ENCODE data around the gene SARM1. TPM values are rescaled to one million over a fixed set of nuclear protein-coding genes. Genes with fewer than 3 reads are reported as not detected.

Gene SARM1
- total and polyA plus RNA-seq, 3 experiments from 2014 or later = 8.5 to 37.0 (median 35.3) TPM

DNA sequence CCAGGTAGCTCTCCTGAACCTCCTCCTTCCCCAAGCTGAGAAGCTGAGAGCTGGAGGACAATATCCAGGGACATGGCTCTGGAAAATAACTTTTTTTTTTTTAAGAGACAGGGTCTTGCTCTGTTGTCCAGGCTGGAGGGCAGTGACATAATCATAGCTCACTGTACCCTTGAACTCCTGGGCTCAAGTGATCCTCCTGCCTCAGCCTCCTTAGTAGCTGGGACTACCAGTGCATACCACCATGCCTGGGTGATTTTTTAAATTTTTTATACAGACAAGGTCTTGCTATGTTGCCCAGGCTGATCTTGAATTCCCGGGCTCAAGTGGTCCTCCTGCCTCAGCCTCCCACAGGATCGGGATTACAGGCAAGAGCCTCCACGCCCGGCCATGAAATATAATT is 28.3 kb downstream of the SARM1 start:
- peaks cover 0 to 9% (median 7%) of the 10 kb centered on the region in 3 donors for H3K4me1 Mint-ChIP-seq
- no peak overlapping the region for H3K27ac ChIP-seq (ENCODE audit: low read depth, low read length)
- ChIA-PET CTCF (interaction anchor here (1.7 kb wide), 1 partner anchor 16 kb away, joined by 8 read pairs; no protein-coding TSS in a partner anchor), POLR2A (no interaction called here)
- no peaks in the 10 kb centered on the region for H3K36me3 ChIP-seq (ENCODE audit: insufficient read depth, low read length)
- H3K4me3 Mint-ChIP-seq = no peak overlapping the region
- no peaks in the 10 kb centered on the region for H3K9me3 Mint-ChIP-seq
- no peaks in the 10 kb centered on the region for H3K27me3 Mint-ChIP-seq
- no peak overlapping the region for H3K4me3 ChIP-seq (ENCODE audit: low read length)
- no peak for DNase-seq
- H3K27me3 ChIP-seq (ENCODE audit: insufficient read depth, low read length, poor library complexity, severe bottlenecking) = no peaks in the 10 kb centered on the region
- H3K9me3 ChIP-seq (ENCODE audit: low read length) = no peaks in the 10 kb centered on the region
- no peaks in the 10 kb centered on the region for H3K4me1 ChIP-seq (ENCODE audit: insufficient read depth, low read length)
- H3K36me3 Mint-ChIP-seq = peaks cover 0 to 26% (median 3%) of the 10 kb centered on the region in 3 donors
- peak overlapping the region in 4 of 8 donors; percentile 6 to 58 (median 17) for H3K27ac Mint-ChIP-seq

DNA sequence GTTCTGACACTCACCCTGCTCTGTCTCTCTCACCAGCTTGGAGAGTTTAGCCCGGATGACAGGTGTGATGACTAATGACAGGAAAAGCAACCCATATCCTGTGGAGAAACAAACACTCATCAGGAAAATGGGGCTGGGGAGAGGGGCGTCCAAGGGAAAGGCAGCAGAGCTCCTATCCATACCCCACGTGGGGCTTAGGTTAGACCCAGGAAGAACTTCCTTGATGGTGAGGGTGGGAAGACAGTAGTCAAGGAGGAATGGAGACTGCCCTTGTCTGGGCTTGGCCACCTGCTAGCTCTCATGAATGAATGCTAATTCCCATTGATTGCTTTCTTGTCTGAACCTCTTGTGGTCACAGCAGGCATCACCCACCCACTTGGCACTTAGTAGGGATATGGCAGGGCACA is 30.7 kb downstream of the SARM1 start:
- Histone ChIP-seq H3K9me3 (ENCODE audit: low read length) (no peaks in the 10 kb centered on the region), H3K36me3 (ENCODE audit: insufficient read depth, low read length) (no peaks in the 10 kb centered on the region), H3K4me3 (ENCODE audit: low read length) (no peak overlapping the region), H3K27ac (ENCODE audit: low read depth, low read length) (no peak overlapping the region), H3K4me1 (ENCODE audit: insufficient read depth, low read length) (peaks cover 6% of the 10 kb centered on the region), H3K27me3 (ENCODE audit: insufficient read depth, low read length, poor library complexity, severe bottlenecking) (no peaks in the 10 kb centered on the region)
- peaks cover 6 to 16% (median 14%) of the 10 kb centered on the region in 3 donors for H3K4me1 Mint-ChIP-seq
- H3K4me3 Mint-ChIP-seq = no peak overlapping the region
- peak overlapping the region in 5 of 8 donors; percentile 39 to 79 (median 63) for H3K27ac Mint-ChIP-seq
- peaks cover 0 to 13% (median 2%) of the 10 kb centered on the region in 3 donors for H3K36me3 Mint-ChIP-seq
- peaks cover 1 to 2% of the 10 kb centered on the region in 2 donors for H3K27me3 Mint-ChIP-seq
- no peaks in the 10 kb centered on the region for H3K9me3 Mint-ChIP-seq
- ChIA-PET POLR2A (no interaction called here), CTCF (interaction anchor here (1.0 kb wide), 1 partner anchor 14 kb away, joined by 3 read pairs; no protein-coding TSS in a partner anchor)
- DNase-seq = no peak

DNA sequence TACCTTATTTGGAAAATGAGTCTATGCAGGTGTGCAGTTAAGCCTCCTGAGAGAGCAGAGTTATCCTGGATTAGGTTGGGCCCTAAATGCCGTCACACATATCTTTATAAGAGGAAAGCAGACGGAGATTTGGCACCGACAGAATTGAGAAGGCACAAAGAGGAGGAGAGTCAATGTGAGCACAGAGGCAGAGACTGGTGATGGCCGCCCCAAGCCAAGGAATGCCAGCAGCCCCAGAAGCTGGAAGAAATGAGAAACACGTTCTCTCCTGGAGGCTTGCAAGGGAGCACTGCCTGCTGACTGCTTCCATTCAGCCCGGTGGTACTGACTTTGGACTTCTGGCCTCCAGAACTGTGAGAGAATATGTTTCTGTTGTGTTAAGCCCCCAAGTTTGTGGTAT is 31.4 kb downstream of the SARM1 start:
- Mint-ChIP-seq H3K9me3 (no peaks in the 10 kb centered on the region), H3K4me1 (peaks cover 6 to 16% (median 14%) of the 10 kb centered on the region in 3 donors), H3K4me3 (no peak overlapping the region), H3K36me3 (peaks cover 0 to 9% (median 0%) of the 10 kb centered on the region in 3 donors), H3K27me3 (peaks cover 3 to 4% of the 10 kb centered on the region in 2 donors), H3K27ac (peak overlapping the region in 1 of 8 donors; percentile 39)
- H3K4me3 ChIP-seq (ENCODE audit: low read length) = no peak overlapping the region
- no peak overlapping the region for H3K27ac ChIP-seq (ENCODE audit: low read depth, low read length)
- no peaks in the 10 kb centered on the region for H3K9me3 ChIP-seq (ENCODE audit: low read length)
- ChIA-PET POLR2A (no interaction called here), CTCF (interaction anchor here (1.0 kb wide), 1 partner anchor 13 kb away, joined by 3 read pairs; no protein-coding TSS in a partner anchor)
- peaks cover 6% of the 10 kb centered on the region for H3K4me1 ChIP-seq (ENCODE audit: insufficient read depth, low read length)
- no peak for DNase-seq
- no peaks in the 10 kb centered on the region for H3K36me3 ChIP-seq (ENCODE audit: insufficient read depth, low read length)
- H3K27me3 ChIP-seq (ENCODE audit: insufficient read depth, low read length, poor library complexity, severe bottlenecking) = no peaks in the 10 kb centered on the region

DNA sequence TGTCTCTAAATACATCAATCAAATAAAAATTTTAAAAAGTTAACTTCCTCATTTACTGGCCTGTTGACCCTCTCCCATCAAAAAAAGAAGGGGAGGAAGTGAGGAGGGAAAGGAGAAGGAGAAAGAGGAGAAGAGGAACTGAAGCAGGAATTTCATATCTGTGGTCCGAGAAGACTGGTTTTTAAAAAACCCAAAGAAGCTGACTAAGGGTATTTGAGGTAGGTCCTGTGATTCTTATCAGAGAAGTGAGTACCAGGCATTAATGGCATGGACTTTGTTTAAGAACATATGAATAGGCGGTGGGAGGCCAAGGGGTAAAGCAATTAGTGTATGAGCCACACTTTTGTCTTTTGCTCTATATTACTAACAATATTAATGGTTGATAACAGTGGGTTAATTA is 32.5 kb downstream of the SARM1 start:
- ChIA-PET CTCF (interaction anchor here (6.0 kb wide), 1 partner anchor 13 kb away, joined by 33 read pairs; no protein-coding TSS in a partner anchor), POLR2A (no interaction called here)
- H3K9me3 ChIP-seq (ENCODE audit: low read length) = no peaks in the 10 kb centered on the region
- H3K4me1 ChIP-seq (ENCODE audit: insufficient read depth, low read length) = peaks cover 6% of the 10 kb centered on the region
- DNase-seq = no peak
- no peaks in the 10 kb centered on the region for H3K36me3 Mint-ChIP-seq
- H3K36me3 ChIP-seq (ENCODE audit: insufficient read depth, low read length) = no peaks in the 10 kb centered on the region
- H3K4me3 ChIP-seq (ENCODE audit: low read length) = no peak overlapping the region
- H3K27me3 ChIP-seq (ENCODE audit: insufficient read depth, low read length, poor library complexity, severe bottlenecking) = no peaks in the 10 kb centered on the region
- H3K4me1 Mint-ChIP-seq = peaks cover 6 to 16% (median 14%) of the 10 kb centered on the region in 3 donors
- H3K27me3 Mint-ChIP-seq = peaks cover 10 to 12% of the 10 kb centered on the region in 2 donors
- H3K27ac Mint-ChIP-seq = no peak overlapping the region
- peak overlapping the region in 4 of 7 donors; percentile 61 to 88 (median 70) for H3K4me3 Mint-ChIP-seq
- H3K9me3 Mint-ChIP-seq = no peaks in the 10 kb centered on the region
- no peak overlapping the region for H3K27ac ChIP-seq (ENCODE audit: low read depth, low read length)

DNA sequence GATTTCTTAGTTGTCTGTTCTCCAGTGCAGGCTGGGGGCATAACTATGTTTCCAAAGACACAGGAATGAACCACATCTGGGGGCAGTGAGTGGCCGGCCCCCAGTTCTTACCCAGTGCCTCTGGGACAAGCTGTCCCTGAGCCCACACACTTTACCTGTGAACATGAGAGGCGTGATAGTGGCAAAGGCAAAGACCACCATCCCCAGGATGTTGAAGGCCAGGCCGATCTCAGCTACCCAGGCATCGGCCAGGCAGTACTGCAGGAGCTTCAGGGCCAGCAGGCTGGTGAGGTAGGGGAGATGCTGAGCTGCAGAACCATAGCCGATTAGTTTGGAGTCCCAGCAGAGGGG is 32.9 kb downstream of the SARM1 start:
- Mint-ChIP-seq H3K36me3 (no peaks in the 10 kb centered on the region), H3K4me3 (peak overlapping the region; percentile 20 to 88 (median 61)), H3K27ac (no peak overlapping the region), H3K4me1 (peaks cover 6 to 16% (median 14%) of the 10 kb centered on the region in 3 donors), H3K27me3 (peaks cover 10 to 12% of the 10 kb centered on the region in 2 donors), H3K9me3 (no peaks in the 10 kb centered on the region)
- no peaks in the 10 kb centered on the region for H3K36me3 ChIP-seq (ENCODE audit: insufficient read depth, low read length)
- H3K27me3 ChIP-seq (ENCODE audit: insufficient read depth, low read length, poor library complexity, severe bottlenecking) = no peaks in the 10 kb centered on the region
- H3K27ac ChIP-seq (ENCODE audit: low read depth, low read length) = no peak overlapping the region
- ChIA-PET POLR2A (no interaction called here), CTCF (interaction anchor here (6.0 kb wide), 1 partner anchor 13 kb away, joined by 33 read pairs; no protein-coding TSS in a partner anchor)
- no peak for DNase-seq
- H3K4me1 ChIP-seq (ENCODE audit: insufficient read depth, low read length) = peaks cover 6% of the 10 kb centered on the region
- H3K9me3 ChIP-seq (ENCODE audit: low read length) = no peaks in the 10 kb centered on the region
- no peak overlapping the region for H3K4me3 ChIP-seq (ENCODE audit: low read length)

DNA sequence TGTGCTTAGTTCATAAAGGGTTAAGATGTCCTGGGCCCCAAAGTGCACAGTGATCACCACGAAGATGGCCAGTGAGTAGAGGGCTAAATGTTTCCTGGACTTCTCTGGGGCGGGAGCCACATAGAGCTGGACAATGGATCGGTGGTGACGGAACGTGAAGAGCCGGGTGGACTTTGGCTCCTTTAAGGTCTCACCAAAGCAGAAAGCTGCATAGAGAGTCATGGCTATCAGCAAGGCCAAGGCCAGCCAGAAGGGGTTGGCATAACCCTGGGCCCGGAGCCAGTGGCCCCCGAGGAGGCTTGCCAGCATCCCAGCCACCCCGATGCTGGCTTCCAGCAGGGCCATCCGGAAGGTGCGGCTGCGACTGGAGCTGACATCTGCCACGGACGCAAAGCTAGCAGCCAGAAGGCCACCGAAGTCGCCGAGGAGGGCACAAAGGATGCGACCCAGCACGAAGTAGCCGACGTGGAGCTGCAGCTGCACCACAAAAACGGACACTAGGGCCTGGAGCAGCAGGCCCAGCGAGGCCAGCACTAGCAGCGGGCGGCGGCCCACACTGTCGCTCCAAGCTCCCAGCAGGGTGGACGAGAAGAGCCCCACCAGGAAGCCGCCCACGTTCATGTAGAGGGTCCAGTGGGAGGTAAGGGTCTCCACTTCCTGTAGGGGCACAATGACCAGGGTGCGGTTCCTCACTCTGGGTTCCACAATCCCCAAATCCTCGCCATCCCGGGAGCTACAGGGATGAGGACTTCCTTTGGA is 33.5 kb downstream of the SARM1 start:
- CTCF ChIA-PET = interaction anchor here (6.0 kb wide), 1 partner anchor 12 kb away, joined by 33 read pairs; no protein-coding TSS in a partner anchor
- no peaks in the 10 kb centered on the region for H3K27me3 ChIP-seq (ENCODE audit: insufficient read depth, low read length, poor library complexity, severe bottlenecking)
- peaks cover 6 to 16% (median 14%) of the 10 kb centered on the region in 3 donors for H3K4me1 Mint-ChIP-seq
- H3K4me1 ChIP-seq (ENCODE audit: insufficient read depth, low read length) = peaks cover 6% of the 10 kb centered on the region
- no peaks in the 10 kb centered on the region for H3K36me3 ChIP-seq (ENCODE audit: insufficient read depth, low read length)
- H3K4me3 Mint-ChIP-seq = peak overlapping the region; percentile 75 to 88 (median 80)
- H3K4me3 ChIP-seq (ENCODE audit: low read length) = peak overlapping the region; percentile 56
- no peak overlapping the region for H3K27ac ChIP-seq (ENCODE audit: low read depth, low read length)
- no peaks in the 10 kb centered on the region for H3K36me3 Mint-ChIP-seq
- peaks cover 10 to 12% of the 10 kb centered on the region in 2 donors for H3K27me3 Mint-ChIP-seq
- peak overlapping the region in 2 of 8 donors; percentile 43 to 46 for H3K27ac Mint-ChIP-seq
- no peaks in the 10 kb centered on the region for H3K9me3 ChIP-seq (ENCODE audit: low read length)
- no peaks in the 10 kb centered on the region for H3K9me3 Mint-ChIP-seq
- POLR2A ChIA-PET = no interaction called here
- DNase-seq = no peak

DNA sequence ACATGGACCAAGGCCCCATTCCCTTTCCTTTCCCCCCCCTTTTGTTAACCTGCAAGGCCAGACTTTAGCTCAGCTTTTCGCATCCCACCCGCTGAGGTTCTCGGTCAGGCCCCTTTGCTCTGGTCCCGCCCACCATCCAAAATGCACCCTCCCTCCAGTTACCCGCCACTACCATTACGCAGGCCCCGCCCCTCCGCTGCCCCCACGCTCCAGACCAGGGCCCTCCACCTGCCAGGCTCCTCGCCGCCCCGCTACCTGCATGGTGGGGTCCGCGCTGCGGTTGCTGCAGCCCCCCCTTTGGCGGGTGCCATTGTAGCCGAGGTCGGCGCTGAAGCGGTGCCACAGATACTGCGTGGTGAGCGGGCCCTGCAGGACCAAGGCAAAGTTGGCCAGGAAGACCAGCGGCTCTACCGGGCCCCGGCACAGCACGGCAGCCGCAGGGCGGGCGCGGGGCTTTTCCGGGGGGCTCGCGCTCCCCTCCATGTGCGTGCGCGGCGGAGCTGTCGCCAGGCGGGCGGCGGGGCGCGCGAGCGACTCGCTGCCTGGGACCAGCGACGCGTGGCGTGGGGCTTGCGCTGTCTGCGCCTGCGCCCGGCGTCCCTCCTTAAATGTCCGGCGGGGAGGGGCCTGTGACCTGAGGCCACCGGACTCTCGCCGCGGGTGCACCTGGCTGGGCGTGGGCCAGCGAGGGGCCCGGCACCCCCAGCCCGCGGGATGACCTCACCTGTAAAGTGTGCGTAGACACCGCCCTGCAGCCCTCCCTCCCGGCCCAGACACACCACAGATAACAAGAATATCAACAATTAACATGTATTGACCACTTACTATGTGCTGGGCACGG is 34.4 kb downstream of the SARM1 start, which contains the start of gene SLC46A1:
SLC46A1 (minus strand) TSS at position 581 of the 841 bp plus-strand sequence; CDS start at position 483, 98 bp downstream.
- no peaks in the 10 kb centered on the region for H3K36me3 ChIP-seq (ENCODE audit: insufficient read depth, low read length)
- no peaks in the 10 kb centered on the region for H3K27me3 ChIP-seq (ENCODE audit: insufficient read depth, low read length, poor library complexity, severe bottlenecking)
- no peak within 1 kb of the TSS for H3K27ac ChIP-seq (ENCODE audit: low read depth, low read length)
- H3K4me3 ChIP-seq (ENCODE audit: low read length) = peak within 1 kb of the TSS; percentile 56
- peak within 1 kb of the TSS in 5 of 8 donors; percentile 23 to 82 (median 46) for H3K27ac Mint-ChIP-seq
- H3K9me3 Mint-ChIP-seq = no peaks in the 10 kb centered on the region
- H3K27me3 Mint-ChIP-seq = peaks cover 10 to 12% of the 10 kb centered on the region in 2 donors
- peaks cover 6 to 16% (median 14%) of the 10 kb centered on the region in 3 donors for H3K4me1 Mint-ChIP-seq
- H3K36me3 Mint-ChIP-seq = no peaks in the 10 kb centered on the region
- H3K4me1 ChIP-seq (ENCODE audit: insufficient read depth, low read length) = peaks cover 6% of the 10 kb centered on the region
- H3K4me3 Mint-ChIP-seq = peak within 1 kb of the TSS; percentile 78 to 88 (median 83)
- no peaks in the 10 kb centered on the region for H3K9me3 ChIP-seq (ENCODE audit: low read length)
- CTCF ChIA-PET = interaction anchor here (6.0 kb wide), 1 partner anchor 11 kb away, joined by 33 read pairs; no protein-coding TSS in a partner anchor
- peak in 4 of 5 donors; percentile 6 to 58 (median 16) for DNase-seq
- POLR2A ChIA-PET = no interaction called here
